HG03095 (cell line): ENCODE data around the gene PXDN.
"Not testable (repeated sequence)": the region's sequence is repeated elsewhere in the genome, so short reads cannot be mapped to it uniquely, and the experiment has no call there.

Source experiments
- ATAC-seq: cut with Tn5 transposase; IDR thresholded peaks from one replicate; pipeline ENCODE4 v1.9.1; 2021; ENCODE audit warnings: moderate library complexity; ENCODE audit not compliant: unreplicated experiment

Gene PXDN

DNA sequence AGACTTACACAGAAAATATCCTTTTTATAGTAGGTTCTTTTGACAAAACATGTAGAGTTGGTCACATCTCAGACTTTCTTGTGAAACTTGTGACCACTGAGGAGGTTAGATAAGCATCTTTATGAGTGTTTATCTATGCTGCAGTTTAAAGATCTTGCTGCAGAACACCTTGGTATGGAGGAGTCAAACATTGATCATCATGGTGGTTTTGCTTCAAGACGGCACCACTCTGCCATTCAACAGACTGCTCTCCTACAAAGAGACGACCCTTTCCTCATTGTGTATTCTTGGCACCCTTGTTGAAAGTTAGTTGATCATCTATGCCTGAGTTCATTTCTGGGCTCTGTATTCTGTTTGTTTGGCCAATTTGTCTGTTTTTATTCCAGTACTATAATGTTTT, 20.0 kb downstream of the PXDN start:
- ATAC-seq = not testable (repeated sequence)

GRCh38 chr2:1723397-1724042, 20.8 kb downstream of the PXDN start:
- ATAC-seq = no peak

GRCh38 chr2:1722692-1723091, 21.6 kb downstream of the PXDN start:
- ATAC-seq = no peak

DNA sequence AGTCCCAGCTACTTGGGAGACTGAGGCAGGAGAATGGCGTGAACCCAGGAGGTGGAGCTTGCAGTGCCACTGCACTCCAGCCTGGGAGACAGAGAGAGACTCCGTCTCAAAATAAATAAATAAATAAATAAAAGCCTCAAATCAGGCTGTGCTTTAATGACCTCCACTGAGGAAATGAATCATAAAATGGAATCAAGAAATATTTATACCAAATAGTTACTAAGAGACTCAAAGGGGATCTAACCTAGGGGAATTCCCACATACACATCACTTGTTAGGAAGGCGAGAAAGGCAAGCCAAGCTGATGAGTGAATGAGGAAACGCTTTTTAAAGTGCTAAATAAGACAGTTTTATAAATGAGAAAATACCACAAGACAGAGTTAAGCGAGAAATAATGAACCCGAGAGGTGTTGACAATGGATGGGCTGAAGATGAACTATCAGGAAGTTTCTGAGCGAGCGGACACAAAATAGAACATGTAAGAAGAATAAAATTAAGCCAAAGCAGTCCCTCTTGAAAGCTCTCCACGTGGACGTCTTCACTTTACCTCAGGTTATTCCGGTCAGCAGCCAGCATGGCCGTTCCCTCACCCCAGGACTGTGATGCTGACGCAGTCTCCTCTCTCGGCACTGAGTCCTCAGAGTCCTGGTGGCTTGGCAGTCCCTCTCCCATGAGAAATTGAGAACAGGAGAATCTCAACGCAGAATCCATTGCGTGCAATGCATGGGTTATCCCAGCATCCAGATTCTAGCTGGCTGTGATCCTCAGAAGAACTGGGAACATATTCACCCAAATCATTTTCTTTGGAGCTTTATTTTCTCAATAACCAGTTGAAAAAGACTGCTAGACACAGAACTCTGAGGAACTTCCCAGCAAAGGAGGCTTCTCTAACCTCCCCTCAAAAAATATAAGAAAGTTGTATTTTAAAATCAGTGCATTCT, 22.3 kb downstream of the PXDN start:
- ATAC-seq = no peak

DNA sequence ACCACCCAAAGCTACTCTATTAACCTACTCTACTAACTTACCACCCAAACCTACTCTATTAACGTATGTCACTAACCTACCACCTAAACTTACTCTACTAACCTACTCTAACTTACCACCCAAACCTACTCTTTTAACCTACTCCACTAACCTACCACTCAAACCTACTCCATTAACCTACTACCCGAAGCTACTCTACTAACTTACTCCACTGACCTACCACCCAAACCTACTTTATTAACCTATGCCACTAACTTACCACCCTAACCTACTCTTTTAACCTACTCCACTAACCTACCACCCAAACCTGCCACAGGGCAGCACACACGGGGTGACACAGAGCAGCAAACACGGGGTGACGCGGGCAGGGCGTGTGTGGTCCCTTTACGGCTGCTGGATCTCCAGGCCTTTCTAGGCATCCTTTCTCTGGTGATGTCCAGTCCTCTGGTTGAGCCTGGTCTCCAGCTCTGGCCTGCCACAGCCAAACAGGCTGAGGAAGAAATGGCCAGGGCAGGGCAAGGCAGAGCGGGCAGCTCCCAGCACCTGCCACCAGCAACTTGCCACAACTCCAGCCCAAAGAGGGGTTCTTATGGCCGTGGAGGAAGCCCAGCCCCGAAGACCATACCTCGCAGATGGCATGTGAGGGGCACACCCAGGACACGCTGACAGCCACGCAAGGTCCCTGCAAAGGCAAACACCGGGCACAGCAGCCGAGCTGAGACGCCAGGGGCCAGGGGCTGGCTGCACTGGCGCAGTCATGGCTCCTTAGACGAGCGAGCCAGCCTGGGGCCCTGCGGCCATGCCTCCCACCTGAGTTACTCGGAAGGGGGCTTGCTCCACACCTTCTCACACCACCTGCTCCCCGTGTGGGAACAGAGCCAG, 25.7 kb downstream of the PXDN start:
- ATAC-seq = no peak

- no peak for ATAC-seq
These were observed 27.2 kb downstream of the PXDN start for GRCh38 chr2:1717113-1717512.

DNA sequence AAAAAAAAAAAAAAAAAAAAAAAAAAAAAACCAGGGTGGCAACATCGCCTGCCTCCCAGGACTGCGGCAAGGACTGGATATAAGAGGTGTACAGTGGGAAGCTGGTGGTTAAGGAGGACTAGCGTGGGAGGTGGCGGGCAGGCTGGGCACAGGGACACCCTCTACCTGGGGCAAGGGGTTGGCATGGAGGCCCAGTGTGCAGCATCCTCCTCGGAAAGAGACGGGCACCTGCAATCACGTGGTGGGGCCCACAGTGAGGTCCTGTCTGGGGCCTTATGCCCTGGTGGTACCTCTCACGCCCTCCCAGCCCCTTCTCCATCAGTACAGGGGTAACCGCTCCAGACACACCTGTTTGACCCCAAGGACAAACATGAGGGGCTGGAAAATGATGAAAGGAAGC, 27.9 kb downstream of the PXDN start:
- no peak for ATAC-seq

- ATAC-seq = not testable (repeated sequence)
These were observed 28.4 kb downstream of the PXDN start for GRCh38 chr2:1716014-1716305.

DNA sequence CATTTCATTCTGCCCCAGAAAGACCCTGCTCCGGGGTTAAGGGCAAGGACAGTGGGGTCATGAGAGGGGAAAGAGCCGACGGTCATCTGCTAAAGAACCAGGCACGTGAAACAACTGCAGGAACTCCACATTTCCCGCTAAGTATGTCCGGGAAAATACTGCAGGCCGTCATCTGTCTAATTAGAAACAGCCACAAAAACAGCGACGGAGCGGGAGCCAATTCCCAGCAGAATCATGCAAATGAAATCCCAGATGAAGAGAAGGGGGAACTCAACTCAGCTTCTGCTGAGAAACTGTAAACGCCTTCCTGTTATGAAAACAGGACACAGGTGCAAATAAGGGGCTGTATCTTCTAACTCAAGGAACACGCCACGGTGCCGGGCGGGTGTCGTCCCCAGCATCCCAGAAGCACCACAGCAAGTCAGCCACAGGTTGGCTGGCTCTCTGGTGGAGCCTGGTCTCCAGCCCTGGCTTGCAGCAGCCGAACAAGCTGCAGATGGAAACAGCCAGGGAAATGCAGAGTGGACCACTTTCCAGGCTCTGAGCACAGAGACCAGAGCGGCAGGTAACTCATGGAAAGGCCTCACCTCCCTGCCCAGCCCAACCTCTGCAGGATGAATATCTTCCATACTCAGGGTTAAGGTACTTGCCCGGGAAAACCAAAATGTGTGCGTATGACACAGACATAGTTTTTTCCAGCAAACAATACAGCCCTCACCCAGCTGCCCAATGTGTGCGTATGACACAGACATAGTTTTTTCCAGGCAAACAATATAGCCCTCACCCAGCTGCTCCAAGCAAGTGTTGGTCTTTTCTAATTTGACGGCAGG, 28.9 kb downstream of the PXDN start:
- ATAC-seq = no peak

- ATAC-seq = no peak
These were observed 29.8 kb downstream of the PXDN start for GRCh38 chr2:1714291-1715064.

DNA sequence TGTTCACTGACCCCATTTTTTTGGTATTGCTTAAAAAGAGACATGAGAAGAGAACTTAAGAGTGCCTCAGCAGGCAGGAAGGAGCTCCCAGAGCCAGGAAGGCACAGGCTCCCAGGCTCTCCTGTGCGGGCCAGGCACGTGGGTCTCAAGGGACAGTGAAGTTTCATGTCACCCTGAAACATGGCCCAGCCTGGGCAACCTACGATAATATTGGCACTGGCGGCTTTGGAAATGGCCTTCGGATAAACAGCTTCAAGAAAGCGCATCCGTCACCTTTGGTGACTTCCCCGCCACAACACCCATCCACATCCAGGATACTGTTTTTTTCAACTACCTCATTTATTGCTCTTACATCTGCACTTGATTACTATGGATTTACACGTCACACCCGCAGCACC, 30.5 kb downstream of the PXDN start:
- no peak for ATAC-seq

DNA sequence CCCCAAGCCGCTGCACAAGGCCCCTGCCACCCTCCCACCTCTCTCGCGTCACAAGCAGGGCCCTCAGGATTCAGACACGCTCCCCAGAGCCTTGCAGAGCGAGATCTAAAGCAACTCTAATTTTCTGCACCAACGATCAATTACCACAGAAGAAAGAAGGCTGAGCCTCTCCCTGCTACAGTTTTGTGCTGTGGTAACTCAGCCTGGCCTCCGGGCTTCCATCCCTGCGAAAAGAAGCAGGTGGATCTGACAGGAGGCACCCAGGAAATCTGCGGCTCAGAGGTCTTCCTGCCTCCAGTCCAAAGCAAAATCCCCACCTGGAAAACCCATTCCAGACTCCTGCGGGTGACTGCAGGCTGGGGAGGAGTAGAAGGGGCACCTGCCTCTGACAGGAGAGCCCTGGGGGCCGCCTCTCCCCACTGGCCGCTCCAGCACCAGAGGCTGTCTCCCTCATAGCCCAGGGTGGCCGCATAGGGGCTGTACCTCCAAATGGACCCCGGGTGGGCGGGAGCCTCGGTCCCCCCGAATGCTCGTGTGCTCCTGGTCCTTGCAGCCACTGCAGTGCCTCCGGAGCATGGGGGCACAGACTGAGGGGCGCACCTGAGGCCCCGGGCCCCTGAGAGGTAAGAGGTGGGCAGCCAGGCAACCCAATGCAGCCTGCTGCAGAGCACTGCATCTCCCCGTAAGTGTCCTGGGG, 31.0 kb downstream of the PXDN start:
- ATAC-seq = no peak

DNA sequence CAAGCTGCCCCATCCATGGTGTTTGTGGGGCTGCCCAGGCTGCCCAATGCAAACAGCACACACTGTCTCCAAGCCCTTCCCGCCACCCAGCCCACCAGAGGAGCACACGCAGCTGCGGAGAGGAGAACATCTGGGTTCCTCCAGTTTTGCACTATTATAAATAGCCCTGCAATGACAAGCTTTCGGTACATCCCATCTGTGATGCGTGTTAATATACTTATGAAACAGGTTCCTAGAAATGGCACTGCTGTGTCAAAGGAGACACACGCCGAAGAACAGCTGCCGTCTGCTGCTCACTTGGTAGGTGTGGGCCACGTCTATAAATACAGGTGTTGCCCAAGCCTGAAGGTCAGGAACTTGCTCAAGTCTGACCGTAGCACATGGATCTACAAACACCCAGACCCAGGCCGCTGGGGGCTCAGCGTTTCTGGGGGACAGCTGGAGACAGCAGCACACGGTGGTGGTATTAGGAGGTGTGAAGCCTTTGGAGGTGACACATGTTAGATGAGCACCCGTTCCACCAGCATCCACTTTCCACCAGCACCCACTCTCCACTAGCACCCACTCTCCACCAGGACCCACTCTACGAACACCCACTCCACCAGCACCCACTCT, 34.3 kb downstream of the PXDN start:
- no peak for ATAC-seq

GRCh38 chr2:1709335-1709605, 35.0 kb downstream of the PXDN start:
- ATAC-seq = no peak

DNA sequence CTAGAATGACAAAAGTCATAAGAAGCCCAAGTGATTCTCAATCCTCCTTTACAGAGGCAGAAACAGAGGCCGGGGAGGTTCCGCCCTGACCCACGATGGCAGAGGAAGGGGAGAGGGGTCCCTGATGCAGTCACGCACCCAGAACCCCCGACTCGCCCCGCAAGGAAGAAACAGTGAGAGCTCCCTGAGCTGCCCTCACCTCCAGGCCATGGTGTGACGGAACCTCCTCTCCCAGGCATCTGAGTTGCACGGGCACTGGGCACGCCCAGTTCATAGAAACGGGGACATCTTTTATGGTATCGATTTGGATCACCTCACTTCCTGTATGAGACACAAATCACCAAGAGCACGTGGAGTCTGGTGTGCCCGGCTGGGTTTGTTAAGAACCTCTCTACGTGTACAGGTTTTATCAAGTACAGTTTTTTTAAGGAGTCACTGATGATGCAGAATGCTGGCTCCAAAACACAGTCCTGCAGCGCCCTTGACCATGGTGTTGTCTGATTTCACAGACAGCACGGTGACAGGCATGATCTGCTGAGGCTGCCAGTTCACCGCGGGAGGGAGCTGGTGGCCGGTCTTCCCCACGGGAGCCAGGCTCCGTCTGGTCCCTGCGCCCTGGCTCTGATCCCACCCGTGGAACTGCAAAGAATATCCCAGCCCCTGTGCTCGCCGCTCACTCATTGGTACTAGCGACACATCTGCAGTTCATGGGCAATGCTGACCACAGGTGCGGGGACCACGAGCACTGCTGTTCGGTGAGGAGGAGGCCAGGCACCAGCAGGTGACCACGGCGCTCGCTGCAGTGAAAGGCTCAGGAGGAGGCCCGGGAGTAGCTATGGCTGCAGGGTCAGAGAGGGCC, 35.6 kb downstream of the PXDN start:
- ATAC-seq = no peak

- no peak for ATAC-seq
These were observed 36.4 kb downstream of the PXDN start for GRCh38 chr2:1707771-1708418.

- not testable (repeated sequence) for ATAC-seq
These were observed 38.0 kb downstream of the PXDN start for GRCh38 chr2:1706089-1706841.
